GM20431 (cell line): ENCODE measurements around the gene CACNG4.
"Not testable (repeated sequence)": the region's sequence is repeated elsewhere in the genome, so short reads cannot be mapped to it uniquely, and the experiment has no call there.

Experiments
- in situ Hi-C: fragments of 300-500 bp; cut with MseI, MboI; formaldehyde crosslinking; loops from one replicate; pipeline ENCODE4 v1.15.0; 2020; ENCODE audit warnings: low sequenced_read_pairs; ENCODE audit not compliant: unreplicated experiment

The CACNG4 gene

GRCh38 chr17:67032985-67033384 lies 68.5 kb downstream of the CACNG4 start:
- in situ Hi-C loops, result no loop called here

GRCh38 chr17:67033613-67034012 lies 69.1 kb downstream of the CACNG4 start:
- in situ Hi-C loops, result no loop called here

GRCh38 chr17:67035131-67036083 lies 70.9 kb downstream of the CACNG4 start:
- in situ Hi-C loops, result no loop called here

GRCh38 chr17:67038861-67039365 lies 74.4 kb downstream of the CACNG4 start:
- in situ Hi-C loops, result no loop called here

GRCh38 chr17:67040652-67041051 lies 76.1 kb downstream of the CACNG4 start:
- in situ Hi-C loops, result no loop called here

- in situ Hi-C loops, result not testable (repeated sequence)
These were observed 76.6 kb downstream of the CACNG4 start for GRCh38 chr17:67041119-67041518.

- in situ Hi-C loops, result no loop called here
These were observed 77.0 kb downstream of the CACNG4 start for GRCh38 chr17:67041531-67041930.

- in situ Hi-C loops, result no loop called here
These were observed 77.7 kb downstream of the CACNG4 start for GRCh38 chr17:67041941-67042899.

GRCh38 chr17:67043283-67043682 lies 78.8 kb downstream of the CACNG4 start:
- in situ Hi-C loops, result no loop called here

- in situ Hi-C loops, result no loop called here
These were observed 79.7 kb downstream of the CACNG4 start, which contains the start of gene CACNG1 for GRCh38 chr17:67044016-67044772. Gene CACNG1, plus strand, starts transcription at chr17:67044554. Its CDS starts 107 bp downstream, at chr17:67044661.

GRCh38 chr17:67044940-67045339 lies 80.4 kb downstream of the CACNG4 start:
- in situ Hi-C loops, result no loop called here

GRCh38 chr17:67046398-67046797 lies 81.9 kb downstream of the CACNG4 start:
- in situ Hi-C loops, result no loop called here

- in situ Hi-C loops, result no loop called here
These were observed 82.9 kb downstream of the CACNG4 start for GRCh38 chr17:67047382-67047781.

GRCh38 chr17:67049025-67049739 lies 84.7 kb downstream of the CACNG4 start:
- in situ Hi-C loops, result no loop called here

- in situ Hi-C loops, result no loop called here
These were observed 85.6 kb downstream of the CACNG4 start for GRCh38 chr17:67050066-67050465.

- in situ Hi-C loops, result no loop called here
These were observed 86.1 kb downstream of the CACNG4 start for GRCh38 chr17:67050471-67051154.

- in situ Hi-C loops, result no loop called here
These were observed 86.6 kb downstream of the CACNG4 start for GRCh38 chr17:67051155-67051538.

- in situ Hi-C loops, result no loop called here
These were observed 87.3 kb downstream of the CACNG4 start for GRCh38 chr17:67051837-67052236.
